Measurements from ENCODE around the gene UBXN11.
A peak's percentile ranks its signal among the peaks of the same experiment; 100 is the strongest.

Gene UBXN11

GRCh38 chr1:26276432-26276838 lies 30.0 kb downstream of the UBXN11 start:
- FAIRE-seq (peak; percentile 16), DNase-seq (ENCODE audit: insufficient read length, low spot score) (no peak)

GRCh38 chr1:26275580-26276431 lies 30.6 kb downstream of the UBXN11 start:
- no peak for FAIRE-seq
- peak; percentile 66 for DNase-seq (ENCODE audit: insufficient read length, low spot score)

GRCh38 chr1:26274801-26275425 lies 31.5 kb downstream of the UBXN11 start:
- no peak for FAIRE-seq

GRCh38 chr1:26269198-26269550 lies 37.3 kb downstream of the UBXN11 start:
- DNase-seq (ENCODE audit: insufficient read length, low spot score) (no peak), FAIRE-seq (no peak)

More at GRCh38 chr1:26274801-26275425, 31.5 kb downstream of the UBXN11 start:
- no peak for DNase-seq (ENCODE audit: insufficient read length, low spot score)

GRCh38 chr1:26268290-26269197 lies 37.9 kb downstream of the UBXN11 start:
- FAIRE-seq (no peak), DNase-seq (ENCODE audit: insufficient read length, low spot score) (no peak)

GRCh38 chr1:26265405-26265804 lies 41.0 kb downstream of the UBXN11 start:
- FAIRE-seq (no peak), DNase-seq (ENCODE audit: insufficient read length, low spot score) (no peak)

- DNase-seq (ENCODE audit: insufficient read length, low spot score) (no peak), FAIRE-seq (no peak)
Measured at GRCh38 chr1:26263212-26263611, 43.2 kb downstream of the UBXN11 start.

GRCh38 chr1:26259578-26259977 lies 46.9 kb downstream of the UBXN11 start:
- no peak for DNase-seq (ENCODE audit: insufficient read length, low spot score)

GRCh38 chr1:26259005-26259404 lies 47.4 kb downstream of the UBXN11 start:
- FAIRE-seq: no peak
- no peak for DNase-seq (ENCODE audit: insufficient read length, low spot score)

More at GRCh38 chr1:26259578-26259977, 46.9 kb downstream of the UBXN11 start:
- no peak for FAIRE-seq

GRCh38 chr1:26257222-26257621 lies 49.2 kb downstream of the UBXN11 start:
- FAIRE-seq (no peak), DNase-seq (ENCODE audit: insufficient read length, low spot score) (no peak)

GRCh38 chr1:26254404-26254803 lies 52.0 kb downstream of the UBXN11 start:
- DNase-seq (ENCODE audit: insufficient read length, low spot score): no peak
- no peak for FAIRE-seq

GRCh38 chr1:26252718-26253117 lies 53.7 kb downstream of the UBXN11 start:
- DNase-seq (ENCODE audit: insufficient read length, low spot score) (no peak), FAIRE-seq (no peak)

GRCh38 chr1:26239936-26240335 lies 66.5 kb downstream of the UBXN11 start:
- no peak for FAIRE-seq
- DNase-seq (ENCODE audit: insufficient read length, low spot score): no peak

GRCh38 chr1:26237230-26237966 lies 69.0 kb downstream of the UBXN11 start:
- FAIRE-seq (peak; percentile 48), DNase-seq (ENCODE audit: insufficient read length, low spot score) (no peak)

- DNase-seq (ENCODE audit: insufficient read length, low spot score): no peak
- FAIRE-seq: no peak
Measured at GRCh38 chr1:26234644-26235370, 71.6 kb downstream of the UBXN11 start.

GRCh38 chr1:26233903-26234643 lies 72.4 kb downstream of the UBXN11 start, which contains the start of gene CEP85:
CEP85 (plus strand) TSS chr1:26234200; CDS start chr1:26239784, 5,584 bp downstream.
- DNase-seq (ENCODE audit: insufficient read length, low spot score): peak; percentile 96
- peak; percentile 97 for FAIRE-seq

All from HTR-8/SVneo (cell line).